H1 (cell line): Measurements from ENCODE around the gene TLCD2. TPM values are rescaled to one million over a fixed set of nuclear protein-coding genes. Genes with fewer than 3 reads are reported as not detected.

Source experiments
- SIX5 ChIP-seq: IDR thresholded peaks from 2 replicates; pipeline ENCODE4 v1.6.1; 2011; ENCODE audit warnings: mild to moderate bottlenecking, low read depth, low read length
- polyA plus RNA-seq, 7 experiments: library from polyadenylated mRNA; depleted of rRNA in 3 of 7; stranded (reverse) in 5 of 7; unstranded in 2 of 7; fragments of >200 nt in 5 of 7; fragments of 200-250 nt in 2 of 7; gene quantifications; 1 replicate in 5 of 7; 2 replicates in 1 of 7; 4 replicates in 1 of 7; pipeline versions ENCODE4 v1.2.1 to v1.2.3, GENCODE V29; 2011 to 2013; ENCODE audit warnings: missing spikeins in 2 of 7, mixed read lengths in 2 of 7
- total RNA-seq: library from RNA; stranded (reverse); fragmentation: NEBNext Ultra II Directional; extraction: Animal tissue kit (Norgen Biotek cat#: 25700); gene quantifications from 2 replicates; pipeline ENCODE4 v1.2.1, GENCODE V29; 2021

TLCD2 gene
- total and polyA plus RNA-seq, 2 of the 8 experiments (the other 6 are each of a cell fraction or from before 2014, with no cell fraction given) = 0.47 to 1.4 TPM

DNA sequence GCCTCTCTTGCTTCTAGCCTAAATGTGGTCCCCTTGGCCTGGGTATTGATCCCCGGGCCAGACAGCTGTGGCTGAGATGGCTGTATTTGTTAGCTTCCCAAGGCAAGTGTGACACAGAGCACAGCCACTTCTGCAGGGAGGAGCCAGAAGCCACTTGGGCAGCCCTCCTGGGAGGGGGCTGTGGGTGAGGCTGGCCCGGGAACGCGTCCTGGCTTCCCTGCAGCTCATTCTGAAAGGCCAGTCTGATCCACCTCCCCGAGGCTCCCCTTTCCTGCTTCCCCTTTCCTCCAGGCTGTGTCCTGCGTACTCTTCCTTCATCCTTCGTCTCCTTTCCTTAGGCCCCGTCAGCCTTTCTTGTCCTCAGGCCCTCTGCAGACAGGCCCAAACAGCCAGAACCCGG, 40.5 kb upstream of the TLCD2 start (continued):
- TF ChIP-seq SIX5 = no peak
